ENCODE measurements around the gene DIAPH1. TPM values are rescaled to one million over a fixed set of nuclear protein-coding genes. Genes with fewer than 3 reads are reported as not detected.

The DIAPH1 gene
- 10 to 100 TPM; 12.4 to 23.3 TPM for total RNA-seq

DNA sequence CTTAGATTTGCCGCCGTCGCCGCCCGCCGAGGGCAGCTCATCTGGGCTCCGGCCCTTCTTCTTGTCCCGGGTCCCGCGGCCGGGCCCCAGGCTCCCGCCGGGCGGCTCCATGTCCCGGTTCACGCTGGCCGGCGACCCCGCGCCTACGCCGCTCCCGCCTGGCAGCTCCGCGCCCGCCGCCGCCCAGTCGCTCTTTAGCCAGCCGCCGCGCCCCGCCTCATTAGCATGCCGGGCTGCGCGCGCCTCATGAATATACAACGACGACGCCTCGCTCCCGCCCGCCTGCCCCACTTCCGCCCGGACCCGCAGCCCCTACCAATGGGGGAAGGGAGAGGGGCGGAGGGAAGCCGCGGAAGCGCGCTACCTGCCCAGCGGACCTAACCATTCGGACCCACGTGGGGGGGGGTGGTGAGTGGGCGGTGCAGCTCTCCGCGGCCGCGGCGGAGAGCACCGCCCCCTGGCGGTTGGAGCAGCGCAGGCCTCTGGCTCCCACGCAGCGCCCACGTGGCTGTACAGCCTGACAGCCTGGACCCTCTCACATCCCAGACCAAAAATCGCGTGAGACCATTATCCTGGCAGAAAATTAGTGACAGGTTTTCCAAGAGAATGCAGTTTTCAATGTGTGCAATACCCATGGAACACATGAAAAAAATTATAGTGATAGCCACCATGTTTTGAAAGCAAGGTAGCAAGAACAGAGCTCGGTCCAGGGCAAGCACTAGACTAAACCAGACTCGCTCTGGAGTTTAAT, at the start of gene DIAPH1:
Gene DIAPH1 (minus strand): TSS at position 197 of the 751 bp plus-strand sequence. CDS start 86 bp downstream, at position 111.

GRCh38 chr5:141650851-141651727, 32.3 kb upstream of the DIAPH1 start, which contains the start of gene FCHSD1:
FCHSD1 (minus strand) TSS chr5:141651418; CDS start chr5:141651368, 50 bp downstream.

DNA sequence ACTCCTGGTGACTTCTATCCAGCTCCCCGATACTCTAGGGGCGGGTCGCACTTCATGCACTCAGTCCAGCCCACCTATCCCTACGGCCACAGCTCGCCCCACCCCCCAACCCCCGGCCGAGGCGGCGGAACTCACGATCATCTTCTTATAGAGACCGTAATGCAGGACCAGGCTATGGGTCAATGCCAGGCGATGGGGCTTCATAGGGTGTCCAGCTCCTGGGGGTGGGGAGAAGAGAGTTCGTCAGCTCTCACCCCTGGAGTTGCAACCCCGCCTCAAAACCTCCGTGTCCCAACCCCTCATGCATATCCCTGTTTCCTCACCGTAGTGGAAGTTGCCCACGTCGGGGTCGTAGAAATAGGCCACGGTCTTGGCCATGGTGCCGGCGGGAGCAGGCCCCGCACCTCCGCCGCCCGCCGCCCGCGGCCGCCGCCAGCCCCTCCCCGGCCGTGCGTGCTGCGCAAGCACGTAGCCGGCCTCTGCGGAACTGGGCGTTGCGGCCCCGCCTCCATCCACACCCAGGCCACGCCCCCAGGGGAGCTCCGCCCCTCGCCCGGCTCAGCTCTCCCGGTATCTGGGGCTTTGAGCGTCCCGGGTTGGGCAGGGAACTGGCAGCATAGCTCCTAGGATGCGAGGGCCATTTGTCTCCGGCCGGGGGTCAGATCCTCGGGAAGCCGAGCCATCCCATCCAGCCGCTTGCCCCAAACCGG, 17.8 kb upstream of the DIAPH1 start, which contains the start of the genes HDAC3 and RELL2:
Gene HDAC3 (minus strand): TSS at position 437 of the 710 bp plus-strand sequence. CDS start 59 bp downstream, at position 378.
Gene RELL2 (plus strand): TSS at position 585 of the 710 bp plus-strand sequence. CDS start 1,229 bp downstream, outside the sequence.

GRCh38 chr5:141488591-141489561, 129.9 kb downstream of the DIAPH1 start, which contains the start of gene PCDHGC5:
PCDHGC5 (plus strand) TSS chr5:141489081; CDS start chr5:141489241, 160 bp downstream.

DNA sequence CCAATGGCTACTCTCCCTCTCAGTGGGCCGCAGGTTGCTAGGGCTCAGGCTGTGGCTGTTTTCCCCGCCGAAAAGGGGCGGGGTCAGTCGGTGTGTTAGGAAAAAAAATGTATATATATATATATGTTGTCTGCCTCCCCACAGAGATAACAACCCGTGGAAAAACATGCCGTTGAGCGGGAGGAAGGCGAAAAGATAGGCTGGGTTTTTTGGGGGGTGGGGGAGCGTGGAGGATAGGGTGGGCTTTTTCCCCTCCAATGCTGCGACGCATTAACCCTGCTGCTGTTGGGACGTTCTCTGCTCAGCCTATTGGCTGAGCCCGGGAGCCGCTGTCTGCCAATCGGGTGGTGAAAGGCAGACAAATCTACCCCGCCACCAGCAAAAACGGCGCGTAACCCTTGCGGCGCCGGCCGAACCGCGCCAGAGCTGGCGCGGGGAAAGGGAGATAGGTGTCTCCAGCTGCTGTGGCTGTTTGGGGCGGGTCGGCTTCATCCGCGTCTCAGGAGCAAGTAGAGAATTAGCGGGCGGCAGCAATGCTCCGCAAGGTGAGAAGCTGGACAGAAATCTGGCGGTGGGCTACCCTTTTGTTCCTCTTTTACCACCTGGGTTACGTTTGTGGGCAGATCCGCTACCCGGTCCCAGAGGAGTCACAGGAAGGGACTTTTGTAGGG, 134.0 kb downstream of the DIAPH1 start, which contains the start of gene PCDHGC4:
Gene PCDHGC4 (plus strand): TSS at position 390 of the 671 bp plus-strand sequence. CDS start 144 bp downstream, at position 534.

DNA sequence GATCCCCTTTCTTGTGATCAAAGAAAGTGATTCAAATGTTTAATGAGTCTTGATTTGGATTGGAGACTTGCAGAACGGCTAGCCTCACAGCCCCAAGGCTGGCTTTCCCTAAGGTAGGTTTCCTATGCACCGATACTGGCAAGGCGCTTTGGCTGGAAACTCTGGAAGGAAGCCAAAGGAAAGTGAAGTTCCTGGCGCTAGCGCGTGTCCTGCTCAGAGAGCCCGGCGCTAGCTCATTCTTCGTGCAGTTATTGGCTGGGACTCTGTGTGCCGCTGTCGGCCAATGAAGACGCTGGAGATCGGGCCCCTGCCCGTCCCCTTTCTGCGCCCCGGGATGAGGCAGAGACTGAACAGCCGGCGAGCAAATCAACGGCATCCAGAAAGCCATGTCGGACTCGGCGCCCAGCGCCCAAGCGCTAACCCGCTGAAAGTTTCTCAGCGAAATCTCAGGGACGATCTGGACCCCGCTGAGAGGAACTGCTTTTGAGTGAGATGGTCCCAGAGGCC, 143.1 kb downstream of the DIAPH1 start, which contains the start of gene PCDHGC3:
Gene PCDHGC3 (plus strand): TSS at position 342 of the 507 bp plus-strand sequence. CDS start 151 bp downstream, at position 493.

Small RNAs within 50 kb of the gene (small RNA-seq; reads per million reads assigned to genes)
- 0 reads per million in 2 donors for gene RPS27AP10

Other genes with a start within 250 kb of the DIAPH1 start
- under 1 TPM; 0.69 to 1.00 TPM for gene PCDHGB3, start 248.8 kb downstream of the DIAPH1 start, total RNA-seq
- gene PCDHGA6, start 245.1 kb downstream of the DIAPH1 start, total RNA-seq, result 1 to 10 TPM in 1 of 2 donors, under 1 TPM in 1; 1.00 to 2.1 TPM
- gene PCDHGA7, start 236.3 kb downstream of the DIAPH1 start, total RNA-seq, result 1 to 10 TPM in 1 of 2 donors, under 1 TPM in 1; 0.67 to 1.0 TPM
- gene PCDHGB4, start 231.3 kb downstream of the DIAPH1 start, total RNA-seq, result 1 to 10 TPM; 5.3 to 5.9 TPM
- gene PCDHGA8, start 226.4 kb downstream of the DIAPH1 start, total RNA-seq, result under 1 TPM; 0.34 to 0.67 TPM
- 10 to 100 TPM in 1 of 2 donors, 1 to 10 TPM in 1; 8.7 to 12.0 TPM for gene PCDHGB5, start 221.1 kb downstream of the DIAPH1 start, total RNA-seq
- gene PCDHGA9, start 216.2 kb downstream of the DIAPH1 start, total RNA-seq, result 1 to 10 TPM in 1 of 2 donors, under 1 TPM in 1; 1.00 to 1.4 TPM
- gene PCDHGB6, start 211.0 kb downstream of the DIAPH1 start, total RNA-seq, result 1 to 10 TPM; 1.4 to 1.7 TPM
- gene PCDHGA10, start 206.0 kb downstream of the DIAPH1 start, total RNA-seq, result 1 to 10 TPM; 4.5 to 5.0 TPM
- gene PCDHGB7, start 201.3 kb downstream of the DIAPH1 start, total RNA-seq, result 1 to 10 TPM; 3.7 to 3.8 TPM
- 1 to 10 TPM; 3.7 to 4.8 TPM for gene PCDHGA11, start 197.9 kb downstream of the DIAPH1 start, total RNA-seq
- 10 to 100 TPM; 28.0 to 36.8 TPM for gene PCDHGA12, start 188.5 kb downstream of the DIAPH1 start, total RNA-seq
- gene PCDHGC3, start 143.0 kb downstream of the DIAPH1 start, total RNA-seq, result 10 to 100 TPM; 50.2 to 64.6 TPM
- 1 to 10 TPM; 1.4 to 1.7 TPM for gene PCDHGC4, start 134.0 kb downstream of the DIAPH1 start, total RNA-seq
- gene PCDHGC5, start 129.9 kb downstream of the DIAPH1 start, total RNA-seq, result 1 to 10 TPM; 1.0 to 2.0 TPM
- gene HDAC3, start 17.8 kb upstream of the DIAPH1 start, total RNA-seq, result 10 to 100 TPM; 47.5 to 50.3 TPM
- 1 to 10 TPM; 4.8 to 7.3 TPM for gene RELL2, start 18.0 kb upstream of the DIAPH1 start, total RNA-seq
- 10 to 100 TPM; 20.0 to 22.3 TPM for gene FCHSD1, start 32.4 kb upstream of the DIAPH1 start, total RNA-seq
- gene ARAP3, start 63.2 kb upstream of the DIAPH1 start, total RNA-seq, result 10 to 100 TPM in 1 of 2 donors, 1 to 10 TPM in 1; 7.6 to 10.3 TPM